ENCODE results near the gene TUBA3C.

Gene TUBA3C

GRCh38 chr13:19159761-19160420, 21.7 kb downstream of the TUBA3C start:
- DNase-seq, result no peak

GRCh38 chr13:19159181-19159580, 22.4 kb downstream of the TUBA3C start:
- no peak for DNase-seq

DNA sequence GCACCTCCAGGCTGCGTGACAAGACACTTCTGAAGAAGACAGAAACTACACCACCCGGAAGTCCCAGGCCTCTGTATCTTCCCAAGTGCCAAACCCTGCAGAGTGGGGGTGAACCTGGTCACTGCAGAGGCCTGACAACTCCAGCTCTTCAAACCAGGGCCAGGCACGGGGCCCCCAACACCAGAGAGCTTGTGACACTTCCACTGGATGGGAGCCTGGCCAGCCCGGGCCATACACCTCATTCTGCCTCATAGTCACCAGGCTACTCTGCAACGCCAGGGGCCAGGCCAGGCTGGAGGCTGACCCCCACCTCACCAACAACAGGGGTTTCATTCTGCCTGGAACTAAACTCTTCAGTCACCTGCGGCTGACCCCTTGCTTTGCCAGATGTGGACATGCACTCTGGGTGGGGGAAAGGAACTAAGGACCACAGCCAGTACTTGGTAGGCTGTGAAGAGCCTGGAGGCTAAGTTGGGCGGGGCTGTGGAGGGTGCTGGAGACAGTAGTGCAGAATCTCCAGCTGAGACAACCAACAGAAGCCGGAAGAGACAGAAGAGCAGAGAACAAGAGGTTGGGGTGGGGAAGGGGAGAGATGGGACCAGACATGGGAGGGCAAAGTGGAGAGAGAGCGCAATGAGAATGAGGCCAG, 23.0 kb downstream of the TUBA3C start:
- no peak for DNase-seq

- DNase-seq, result no peak
Observed at GRCh38 chr13:19158006-19158405, 23.6 kb downstream of the TUBA3C start.

DNA sequence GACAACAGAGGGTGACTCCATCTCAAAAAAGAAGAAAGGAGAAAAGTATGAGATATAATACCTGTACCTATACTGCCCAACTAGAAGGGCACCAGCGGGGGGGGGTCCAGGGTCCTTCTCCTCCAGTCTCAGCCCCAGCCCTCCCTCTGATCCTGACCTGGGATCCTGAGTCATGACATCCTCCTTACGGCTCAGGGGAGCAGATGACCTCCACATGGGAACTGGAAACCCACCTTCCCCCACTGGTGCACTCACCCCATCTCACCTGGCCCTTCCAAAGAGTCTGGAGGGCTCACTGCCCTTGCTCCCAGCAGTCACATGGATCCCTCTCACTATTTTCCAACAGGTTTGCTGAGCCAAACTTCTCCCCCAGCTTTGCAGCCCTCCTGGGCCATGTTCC, 24.2 kb downstream of the TUBA3C start:
- no peak for DNase-seq

DNA sequence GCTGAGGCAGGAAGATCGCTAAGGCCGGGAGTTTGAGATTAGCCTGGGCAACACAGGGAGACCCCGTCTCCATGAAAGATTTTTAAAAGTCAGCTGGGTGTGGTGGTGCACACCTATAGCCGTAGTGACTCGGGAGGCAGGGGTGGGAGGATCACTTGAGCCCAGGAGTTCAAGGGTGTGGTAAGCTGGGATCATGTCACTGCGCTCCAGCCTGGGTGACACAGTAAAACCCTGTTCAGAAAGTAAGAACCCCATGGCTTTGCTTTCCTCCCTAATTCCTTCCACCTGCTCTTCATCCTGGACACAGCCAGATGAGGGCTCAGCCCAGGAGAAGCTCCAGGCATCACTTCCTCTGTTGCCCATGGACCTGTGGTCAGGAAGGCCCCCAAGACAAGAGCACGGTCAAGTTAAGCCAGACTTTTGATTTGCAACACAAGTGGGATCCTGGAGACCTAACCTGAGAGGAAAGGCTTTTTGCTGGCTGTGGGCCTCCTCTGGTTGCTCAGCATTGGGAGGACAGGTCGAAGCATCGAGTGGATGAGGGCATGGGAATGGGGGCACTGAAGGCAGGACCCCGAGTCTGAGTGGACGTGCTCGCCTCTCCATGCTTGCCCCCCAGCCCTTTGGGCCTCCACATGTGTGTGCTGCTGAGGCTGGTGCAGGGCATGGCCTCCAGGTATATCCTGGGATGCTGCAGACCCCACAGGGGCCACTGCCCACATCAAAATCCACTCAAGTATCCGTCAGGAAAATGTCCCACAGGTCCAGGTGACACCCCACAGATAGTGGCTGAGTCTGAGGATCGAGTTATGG, 25.4 kb downstream of the TUBA3C start:
- DNase-seq, result no peak

GRCh38 chr13:19155321-19155861, 26.2 kb downstream of the TUBA3C start:
- DNase-seq, result no peak

DNA sequence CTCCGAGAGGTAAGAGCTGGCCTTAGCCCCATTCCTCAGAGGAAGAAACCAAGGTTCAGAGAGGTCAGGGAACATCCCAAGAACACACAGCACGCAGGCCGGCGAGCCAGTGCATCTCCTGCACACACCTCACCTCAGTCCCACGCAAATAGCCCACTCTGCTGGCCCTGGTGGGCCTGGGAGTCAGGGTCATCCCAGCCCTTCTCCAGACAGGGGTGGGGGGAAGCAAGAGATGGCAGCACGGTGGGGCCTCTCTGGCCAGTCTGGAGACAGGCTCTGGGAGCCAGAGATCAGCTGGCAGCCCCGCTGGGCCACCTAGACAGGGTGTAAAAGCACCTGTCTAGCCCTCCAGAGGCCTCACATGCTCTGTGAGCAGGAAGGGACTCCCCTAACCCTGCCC, 26.8 kb downstream of the TUBA3C start:
- no peak for DNase-seq

DNA sequence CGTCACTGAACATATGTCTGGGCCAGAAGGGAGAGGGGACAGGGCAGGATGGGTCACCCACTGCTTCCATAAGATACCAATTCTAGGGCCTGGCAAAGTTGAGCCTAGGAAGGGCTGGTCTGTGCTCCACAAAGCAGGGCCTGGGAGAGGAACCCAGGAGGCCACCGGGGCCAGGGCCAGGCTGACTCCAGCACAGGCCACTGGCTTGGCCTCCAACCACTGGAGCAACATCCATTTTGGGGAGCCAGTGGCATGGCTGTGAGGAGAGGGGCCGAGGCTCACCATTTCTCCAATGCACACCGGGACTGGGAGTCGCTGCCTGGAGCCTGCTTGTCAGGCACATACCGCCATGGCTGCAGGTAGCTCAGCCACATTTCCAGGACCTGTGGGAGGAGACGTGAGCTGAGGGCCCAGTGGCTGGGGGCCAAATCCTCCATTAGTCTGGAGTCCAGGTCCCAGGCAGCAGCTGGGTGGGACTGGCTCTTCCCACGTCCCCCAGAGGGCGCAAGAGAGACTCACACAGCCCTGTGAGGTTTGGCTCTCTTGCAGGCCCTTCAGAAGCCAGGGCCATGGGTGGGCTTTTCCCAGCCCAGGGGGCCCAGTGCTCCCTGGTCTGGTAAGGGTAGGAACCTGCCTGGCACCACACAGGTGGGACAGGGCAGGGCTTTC, 27.7 kb downstream of the TUBA3C start:
- no peak for DNase-seq

GRCh38 chr13:19152403-19152802, 29.2 kb downstream of the TUBA3C start:
- DNase-seq, result no peak

- no peak for DNase-seq
Observed at GRCh38 chr13:19151581-19152263, 29.9 kb downstream of the TUBA3C start.

- no peak for DNase-seq
Observed at GRCh38 chr13:19150712-19151228, 30.9 kb downstream of the TUBA3C start.

GRCh38 chr13:19150226-19150625, 31.4 kb downstream of the TUBA3C start:
- no peak for DNase-seq

- no peak for DNase-seq
Observed at GRCh38 chr13:19148561-19148960, 33.1 kb downstream of the TUBA3C start.
